Fibroblast of lung (primary cell): ENCODE results near the gene CCR1. TPM values are rescaled to one million over a fixed set of nuclear protein-coding genes. Genes with fewer than 3 reads are reported as not detected.

Experiments
- DNase-seq, 2 donors: peaks; one replicate each; pipeline versions ENCODE4 v3.0.0 to v3.0.0-alpha.2; 2010; ENCODE audit warnings: low read depth in 2 of 2
- H2AFZ ChIP-seq: 2 replicates; pipeline ENCODE4 v1.5.1; 2012; ENCODE audit warnings: low read length, control low read depth, inconsistent platforms
- H3K27ac ChIP-seq: 2 replicates; pipeline ENCODE4 v1.5.1; 2011; ENCODE audit warnings: low read length, control low read depth; ENCODE audit not compliant: insufficient read depth
- H3K27me3 ChIP-seq: 2 replicates; pipeline ENCODE4 v1.5.1; 2011; ENCODE audit warnings: mild to moderate bottlenecking, low read length; ENCODE audit not compliant: control insufficient read depth, insufficient read depth
- H3K36me3 ChIP-seq: 2 replicates; pipeline ENCODE4 v1.5.1; 2011; ENCODE audit warnings: low read length; ENCODE audit not compliant: control insufficient read depth, insufficient read depth
- H3K4me1 ChIP-seq: 2 replicates; pipeline ENCODE4 v1.5.1; 2011; ENCODE audit warnings: low read length; ENCODE audit not compliant: control insufficient read depth, insufficient read depth; ENCODE audit errors: extremely low read depth
- H3K4me2 ChIP-seq: 2 replicates; pipeline ENCODE4 v1.5.1; 2011; ENCODE audit warnings: low read length, control low read depth; ENCODE audit not compliant: insufficient read depth; ENCODE audit errors: extremely low read depth
- H3K4me3 ChIP-seq, 4 experiments: fragments of 200-600 bp in 1 of 4; sonication (generic) in 1 of 4; replicated peaks in 1 of 4; 2 replicates each; pipeline ENCODE4 v1.5.1; 2011 to 2016; ENCODE audit warnings: low read length in 4 of 4, low read depth in 3 of 4, mild to moderate bottlenecking in 3 of 4, control low read depth in 2 of 4, inconsistent platforms in 1 of 4, mixed read lengths in 1 of 4; ENCODE audit not compliant: insufficient read depth in 1 of 4; ENCODE audit errors: control extremely low read depth in 1 of 4
- H3K79me2 ChIP-seq: 2 replicates; pipeline ENCODE4 v1.5.1; 2012; ENCODE audit warnings: mild to moderate bottlenecking, low read length, inconsistent platforms; ENCODE audit not compliant: control insufficient read depth, insufficient read depth
- H3K9ac ChIP-seq: 2 replicates; pipeline ENCODE4 v1.5.1; 2011; ENCODE audit warnings: mild to moderate bottlenecking, low read length, control low read depth; ENCODE audit not compliant: insufficient read depth
- H3K9me3 ChIP-seq: 2 replicates; pipeline ENCODE4 v1.5.1; 2012; ENCODE audit warnings: low read depth, low read length; ENCODE audit not compliant: control insufficient read depth, insufficient read depth
- H4K20me1 ChIP-seq: 2 replicates; pipeline ENCODE4 v1.5.1; 2011; ENCODE audit warnings: low read length; ENCODE audit not compliant: control insufficient read depth, insufficient read depth; ENCODE audit errors: extremely low read depth
- CTCF ChIP-seq, 2 donors: IDR thresholded peaks in 1 of 2; conservative IDR thresholded peaks in 1 of 2; 1 replicate in 1 of 2; 2 replicates in 1 of 2; pipeline ENCODE4 v1.5.1; 2011 to 2012; ENCODE audit warnings: low read length in 2 of 2, control low read depth in 1 of 2, inconsistent platforms in 1 of 2, low read depth in 1 of 2, mild to moderate bottlenecking in 1 of 2
- EZH2 ChIP-seq: IDR thresholded peaks from 2 replicates; pipeline ENCODE4 v1.5.1; 2012; ENCODE audit warnings: low read length, control low read depth, mild to moderate bottlenecking; ENCODE audit errors: missing control alignments
- polyA plus RNA-seq, 2 donors: library from polyadenylated mRNA; depleted of rRNA in 1 of 2; stranded (reverse) in 1 of 2; unstranded in 1 of 2; fragments of >200 nt; gene quantifications; 2 replicates each; pipeline ENCODE4 v1.2.1, GENCODE V29; 2011 to 2012; ENCODE audit warnings: missing spikeins in 1 of 2
- total RNA-seq: library from RNA; depleted of rRNA; stranded (reverse); fragments of >200 nt; gene quantifications from 2 replicates; pipeline ENCODE4 v1.2.1, GENCODE V29; 2014

Gene CCR1
- total and polyA plus RNA-seq, 2 donors (not counting 1 experiment from before 2014, with no cell fraction given), result 6.6 to 9.9 TPM

- H3K27me3 ChIP-seq, result no peaks in the 10 kb centered on the region
- no peaks in the 10 kb centered on the region for H4K20me1 ChIP-seq
- H3K4me3 ChIP-seq, result no peak overlapping the region
- H3K36me3 ChIP-seq, result no peaks in the 10 kb centered on the region
- H3K4me1 ChIP-seq, result no peaks in the 10 kb centered on the region
- no peaks in the 10 kb centered on the region for H3K79me2 ChIP-seq
- no peak for DNase-seq
- H3K4me2 ChIP-seq, result no peak overlapping the region
- H3K27ac ChIP-seq, result no peak overlapping the region
- TF ChIP-seq EZH2 (no peak), CTCF (conservative IDR thresholded peaks at IDR 0.05 in 1 of 2, IDR thresholded peaks at IDR 0.05 in 1 of 2; ENCODE audit: low read depth in 1 of 2, low read length in 2 of 2) (no peak)
- H3K9me3 ChIP-seq, result no peaks in the 10 kb centered on the region
- H2AFZ ChIP-seq, result no peak overlapping the region
- H3K9ac ChIP-seq, result no peak overlapping the region
Measured at GRCh38 chr3:46154311-46154710, 53.8 kb downstream of the CCR1 start.

Other genes starting within 250 kb of the CCR1 start
- 48.0 and 82.2 TPM in 2 replicates for gene FYCO1, start 212.5 kb downstream of the CCR1 start, total RNA-seq
- gene FYCO1, start 212.5 kb downstream of the CCR1 start, polyA plus RNA-seq, result 19.2 and 24.8 TPM in 2 replicates
- gene XCR1, start 180.8 kb downstream of the CCR1 start, total RNA-seq, result under 0.01 TPM in 1 of 2 replicates, not detected in the other
- 0.01 and 0.02 TPM in 2 replicates for gene XCR1, start 180.8 kb downstream of the CCR1 start, polyA plus RNA-seq
- gene CCR3, start 34.1 kb upstream of the CCR1 start, total RNA-seq, result 0.17 and 0.26 TPM in 2 replicates
- 0.03 and 0.16 TPM in 2 replicates for gene CCR3, start 34.1 kb upstream of the CCR1 start, polyA plus RNA-seq
- gene CCR2, start 145.8 kb upstream of the CCR1 start, total RNA-seq, result under 0.01 TPM in 1 of 2 replicates, not detected in the other
- not detected in 2 replicates for gene CCR2, start 145.8 kb upstream of the CCR1 start, polyA plus RNA-seq
- under 0.01 TPM in 2 replicates for gene CCR5, start 162.6 kb upstream of the CCR1 start, total RNA-seq
- 0.15 TPM in 1 of 2 replicates, not detected in the other for gene CCR5, start 162.6 kb upstream of the CCR1 start, polyA plus RNA-seq
- gene CCRL2, start 198.9 kb upstream of the CCR1 start, total RNA-seq, result 0.26 and 0.33 TPM in 2 replicates
- 0.46 and 3.7 TPM in 2 replicates for gene CCRL2, start 198.9 kb upstream of the CCR1 start, polyA plus RNA-seq